ENCODE data around the gene WNT8A. TPM values are rescaled to one million over a fixed set of nuclear protein-coding genes. Genes with fewer than 3 reads are reported as not detected.

Gene WNT8A
- total and polyA plus RNA-seq, 2 of the 8 experiments (the other 6 are each of a cell fraction or from before 2014, with no cell fraction given) = 0.06 TPM; not detected in 1

- Histone ChIP-seq H3K18ac (ENCODE audit: extremely low read depth, low read length) (no peak overlapping the region), H2BK12ac (ENCODE audit: low read depth, low read length) (no peak overlapping the region), H3K9ac (replicated peaks in 1 of 4; ENCODE audit: extremely low read depth in 1 of 4, low read depth in 3 of 4, low read length in 3 of 4) (no peak overlapping the region), H3K23ac (ENCODE audit: insufficient read length) (no peak overlapping the region), H2AFZ (ENCODE audit: low read length) (no peak overlapping the region), H3K9me3 (ENCODE audit: insufficient read depth in 2 of 2, low read depth in 1 of 2, low read length in 1 of 2) (no peaks in the 10 kb centered on the region), H3K36me3 (ENCODE audit: control insufficient read depth in 2 of 4, insufficient read depth in 4 of 4, low read length in 3 of 4) (no peaks in the 10 kb centered on the region), H3K4me1 (replicated peaks in 1 of 4; ENCODE audit: control insufficient read depth in 3 of 4, insufficient read depth in 4 of 4, low read length in 3 of 4) (peaks cover 12 to 23% (median 20%) of the 10 kb centered on the region in 4 experiments), H2BK5ac (ENCODE audit: low read depth, low read length) (no peak overlapping the region), H3K79me2 (ENCODE audit: control insufficient read depth in 1 of 2, insufficient read depth in 2 of 2, low read length in 2 of 2) (no peaks in the 10 kb centered on the region), H2AK5ac (ENCODE audit: low read depth, low read length) (no peak overlapping the region), H3K14ac (ENCODE audit: insufficient read length) (no peak overlapping the region), H3K4me3 (ENCODE audit: extremely low read depth in 1 of 4, insufficient read depth in 2 of 4, low read depth in 3 of 4, low read length in 4 of 4) (no peak overlapping the region), H4K91ac (replicated peaks; ENCODE audit: insufficient read length, low read length) (no peak overlapping the region), H4K5ac (ENCODE audit: insufficient read length, low read depth, low read length) (no peak overlapping the region), H3K56ac (replicated peaks; ENCODE audit: insufficient read length, low read depth, low read length) (no peak overlapping the region), H4K20me1 (replicated peaks in 1 of 2; ENCODE audit: control insufficient read depth in 1 of 2, insufficient read depth in 2 of 2, low read length in 2 of 2) (peaks cover 2 to 3% of the 10 kb centered on the region in 2 experiments), H2BK20ac (ENCODE audit: low read length) (no peak overlapping the region), H3K4ac (replicated peaks; ENCODE audit: insufficient read length, low read depth, low read length) (no peak overlapping the region), H3K4me2 (ENCODE audit: insufficient read depth in 1 of 2, low read depth in 2 of 2, low read length in 2 of 2) (no peak overlapping the region), H2BK15ac (ENCODE audit: low read length) (no peak overlapping the region), H3K79me1 (ENCODE audit: low read depth, low read length) (no peaks in the 10 kb centered on the region; the same call in 1 of the 2 replicates), H3K27me3 (replicated peaks in 1 of 4; ENCODE audit: control insufficient read depth in 3 of 4, extremely low read depth in 1 of 4, insufficient read depth in 3 of 4, low read length in 3 of 4) (peaks cover 38 to 68% (median 65%) of the 10 kb centered on the region in 4 experiments), H2BK120ac (replicated peaks; ENCODE audit: low read depth, low read length) (no peak overlapping the region), H3K27ac (ENCODE audit: low read depth, low read length) (no peak overlapping the region), H3K23me2 (ENCODE audit: low read depth, low read length) (peaks cover 4% of the 10 kb centered on the region; the same call in 1 of the 2 replicates), H4K8ac (ENCODE audit: extremely low read depth, insufficient read depth, low read length) (no peak overlapping the region)
- FAIRE-seq (no peak), DNase-seq (ENCODE audit: low read depth in 1 of 2, low spot score in 2 of 2) (no peak)
- 81% methylated on average over 4 of the region's 4 CpGs; no CpG with 5 or more reads in 1 of the 2 experiments for WGBS, 2 experiments (ENCODE audit: extremely low coverage in 1 of 2, insufficient coverage in 1 of 2, insufficient read length in 1 of 2, insufficient replicate concordance in 2 of 2, low coverage in 1 of 2, low lambda C conversion rate in 2 of 2, missing lambda C conversion rate in 1 of 2)
- TF ChIP-seq GTF2F1 (IDR thresholded peaks at IDR 0.05; ENCODE audit: borderline replicate concordance, low read depth, low read length) (no peak), JUND (IDR thresholded peaks at IDR 0.05; ENCODE audit: low read length) (no peak), BACH1 (IDR thresholded peaks at IDR 0.05; ENCODE audit: low read length) (no peak), SUZ12 (IDR thresholded peaks at IDR 0.05; ENCODE audit: low read length) (no peak), FOSL1 (IDR thresholded peaks at IDR 0.05; ENCODE audit: insufficient read depth, low read depth, low read length) (no peak), JUN (IDR thresholded peaks at IDR 0.05; ENCODE audit: low read depth, low read length) (no peak), HDAC6 (IDR thresholded peaks at IDR 0.05; ENCODE audit: low read depth, low read length) (no peak), CREB1 (IDR thresholded peaks at IDR 0.05) (no peak), SP2 (IDR thresholded peaks at IDR 0.05; ENCODE audit: low read length) (no peak), TBP (IDR thresholded peaks at IDR 0.05; ENCODE audit: low read depth, low read length) (no peak), RBBP5 (IDR thresholded peaks at IDR 0.05; ENCODE audit: borderline replicate concordance, low read depth, low read length) (no peak), CTCF (IDR thresholded peaks at IDR 0.05; ENCODE audit: control extremely low read depth in 1 of 3, insufficient read depth in 1 of 3, low read depth in 1 of 3, low read length in 3 of 3) (no peak)
- CTCF ChIA-PET (ENCODE audit: partially characterized antibody) = interaction anchor here (0.6 to 5.6 kb wide), 9 partner anchors 9 to 1481 kb away, joined by 3 to 35 read pairs (median 6); no protein-coding TSS in a partner anchor
- POLR2A ChIA-PET (ENCODE audit: partially characterized antibody) = no interaction called here
Measured at GRCh38 chr5:138091685-138092084, 7.9 kb downstream of the WNT8A start.
